B cell (primary cell): ENCODE data around the gene HOOK2. TPM values are rescaled to one million over a fixed set of nuclear protein-coding genes. Genes with fewer than 3 reads are reported as not detected.

ENCODE experiments used
- ATAC-seq: fragments of 200-7000 bp; cut with Tn5 transposase; one replicate; pipeline ENCODE4 v1.10.0; 2021; ENCODE audit warnings: low read depth, mild to moderate bottlenecking, moderate number of reproducible peaks, moderate library complexity
- CTCF ChIA-PET: fragments of 350-600 bp; sonication (Branson Sonifier 250); formaldehyde crosslinking; loops from one replicate; lab custom pipeline; 2021; ENCODE audit warnings: antibody characterized with exemption, inconsistent platforms; lab: Charles Lee
- POLR2A ChIA-PET: fragments of 350-600 bp; sonication (Branson Sonifier 250); formaldehyde crosslinking; loops from one replicate; lab custom pipeline; 2021; ENCODE audit warnings: antibody characterized with exemption; lab: Charles Lee
- DNase-seq: peaks from one replicate; pipeline ENCODE4 v3.0.0; 2013
- H2AFZ ChIP-seq: 2 replicates; pipeline ENCODE4 v1.6.1; 2012; ENCODE audit warnings: mild to moderate bottlenecking, low read depth, low read length; ENCODE audit not compliant: insufficient read depth, poor library complexity, severe bottlenecking
- H3K27ac ChIP-seq, 2 donors: 1 replicate in 1 of 2; 2 replicates in 1 of 2; pipeline ENCODE4 v1.5.1; 2012 to 2013; ENCODE audit warnings: low read length in 2 of 2, mild to moderate bottlenecking in 2 of 2, moderate library complexity in 1 of 2
- H3K27me3 ChIP-seq, 4 experiments: fragments of 200-600 bp in 1 of 4; sonication (generic) in 1 of 4; replicated peaks in 1 of 4; 1 replicate in 2 of 4; 2 replicates in 2 of 4; pipeline versions ENCODE4 v1.6.1 to v1.7.0; 2013 to 2016; ENCODE audit warnings: low read length in 3 of 4, mild to moderate bottlenecking in 2 of 4, mixed read lengths in 1 of 4, moderate library complexity in 1 of 4; ENCODE audit not compliant: insufficient read depth in 4 of 4, control insufficient read depth in 3 of 4; ENCODE audit errors: control extremely low read depth in 1 of 4
- H3K36me3 ChIP-seq, 2 experiments: replicated peaks in 1 of 2; 1 replicate in 1 of 2; 2 replicates in 1 of 2; pipeline versions ENCODE4 v1.6.1 to v1.7.1; 2013; ENCODE audit warnings: low read length in 1 of 2; ENCODE audit not compliant: insufficient read depth in 2 of 2, control insufficient read depth in 1 of 2; ENCODE audit errors: control extremely low read depth in 1 of 2, extremely low read depth in 1 of 2
- H3K4me1 ChIP-seq, 2 donors: fragments of 200-600 bp in 1 of 2; sonication (generic) in 1 of 2; 1 replicate in 1 of 2; 2 replicates in 1 of 2; pipeline versions ENCODE4 v1.5.1 to v1.6.1; 2013 to 2017; ENCODE audit warnings: low read length in 2 of 2; ENCODE audit not compliant: control insufficient read depth in 2 of 2, insufficient read depth in 2 of 2
- H3K4me2 ChIP-seq: replicated peaks from 2 replicates; pipeline ENCODE3; 2012; ENCODE audit warnings: mild to moderate bottlenecking, low read depth, low read length; ENCODE audit not compliant: poor library complexity, severe bottlenecking
- H3K4me3 ChIP-seq, 5 experiments: fragments of 200-600 bp in 1 of 5; sonication (generic) in 1 of 5; 1 replicate in 3 of 5; 2 replicates in 2 of 5; pipeline versions ENCODE4 v1.5.1 to v1.7.0; 2011 to 2016; ENCODE audit warnings: low read length in 4 of 5, mild to moderate bottlenecking in 4 of 5, low read depth in 2 of 5, control low read depth in 1 of 5, moderate library complexity in 1 of 5; ENCODE audit not compliant: insufficient read depth in 1 of 5; ENCODE audit errors: control extremely low read depth in 1 of 5, extremely low read depth in 1 of 5
- H3K79me2 ChIP-seq: fragments of 200-600 bp; sonication (generic); one replicate; pipeline ENCODE4 v1.6.0; 2016; ENCODE audit warnings: low read length; ENCODE audit not compliant: control insufficient read depth, insufficient read depth
- H3K9ac ChIP-seq: fragments of 200-600 bp; sonication (generic); 2 replicates; pipeline ENCODE4 v1.6.1; 2017; ENCODE audit warnings: mild to moderate bottlenecking, low read length, moderate library complexity
- H3K9me3 ChIP-seq, 3 donors: one replicate each; pipeline versions ENCODE4 v1.6.1 to v1.7.1; 2013; ENCODE audit warnings: low read length in 2 of 3; ENCODE audit not compliant: control insufficient read depth in 2 of 3, insufficient read depth in 1 of 3; ENCODE audit errors: control extremely low read depth in 1 of 3
- H4K20me1 ChIP-seq: 2 replicates; pipeline ENCODE4 v1.6.0; 2012; ENCODE audit warnings: mild to moderate bottlenecking, low read length; ENCODE audit not compliant: insufficient read depth, control insufficient read depth, poor library complexity, severe bottlenecking
- H3K27ac Mint-ChIP-seq: one replicate; pipeline ENCODE4 v1.8.0; 2021; ENCODE audit warnings: mixed read lengths
- H3K27me3 Mint-ChIP-seq: one replicate; pipeline ENCODE4 v1.8.0; 2021; ENCODE audit warnings: mixed read lengths
- H3K4me1 Mint-ChIP-seq: one replicate; pipeline ENCODE4 v1.8.0; 2021; ENCODE audit warnings: mixed read lengths
- H3K4me3 Mint-ChIP-seq: one replicate; pipeline ENCODE4 v1.8.0; 2021; ENCODE audit warnings: mixed read lengths
- H3K9me3 Mint-ChIP-seq: one replicate; pipeline ENCODE4 v1.8.0; 2022; ENCODE audit warnings: mixed read lengths; ENCODE audit not compliant: insufficient read depth
- EZH2 ChIP-seq: IDR thresholded peaks from 2 replicates; pipeline ENCODE4 v1.6.1; 2012; ENCODE audit warnings: borderline replicate concordance, low read depth, mild to moderate bottlenecking, moderate library complexity, low read length; ENCODE audit not compliant: insufficient read depth, poor library complexity, severe bottlenecking
- WGBS: methylation state at CpG from one replicate; pipeline ENCODE4 v1.1.5; 2013; ENCODE audit warnings: missing lambda C conversion rate; ENCODE audit not compliant: insufficient coverage; 5-methylcytosine and 5-hydroxymethylcytosine counted together
- intact Hi-C: fragments of 100-400 bp; cut with micrococcal nuclease; formaldehyde crosslinking; loops from one replicate; pipeline ENCODE4 v1.10.0; 2022
- polyA plus RNA-seq: library from polyadenylated mRNA; depleted of rRNA; stranded (reverse); fragments of >200 nt; gene quantifications from 2 replicates; pipeline ENCODE4 v1.2.3, GENCODE V29; 2012
- total RNA-seq, 2 donors: library from RNA; stranded (reverse); fragments of 120-200 nt in 1 of 2; gene quantifications; 1 replicate in 1 of 2; 2 replicates in 1 of 2; pipeline versions ENCODE4 v1.2.3 to v1.2.4, GENCODE V29; 2013 to 2022
- TF ChIP-seq, protein P1 (sequence below): fragments of 200-600 bp; IDR thresholded peaks from one replicate; pipeline ENCODE4 v1.8.0; 2022; ENCODE audit warnings: antibody characterized with exemption, mild to moderate bottlenecking

HOOK2 gene
- total and polyA plus RNA-seq, 2 donors (not counting 1 experiment from before 2014, with no cell fraction given), result 30.3 to 33.4 TPM

DNA sequence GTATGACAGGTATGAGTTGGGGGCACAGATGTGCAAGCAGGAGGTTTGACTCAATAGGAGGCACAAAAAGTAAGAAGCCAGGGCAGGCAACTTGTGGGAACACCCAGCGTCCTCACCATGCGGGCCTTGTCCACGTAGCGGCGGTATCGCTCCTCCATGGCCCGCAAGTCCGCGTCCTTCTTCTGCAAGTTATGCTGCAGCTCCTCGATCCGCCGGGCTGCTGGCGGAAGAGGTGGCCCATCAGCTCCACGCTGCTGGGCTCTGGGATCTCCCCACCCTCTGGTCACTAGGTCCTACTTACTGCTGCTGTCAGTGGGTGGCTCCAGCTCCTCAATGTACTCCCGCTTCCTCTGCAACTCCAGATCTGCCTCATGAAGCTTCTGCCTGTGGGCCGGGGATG, 10.7 kb downstream of the HOOK2 start:
- DNase-seq (no peak), ATAC-seq (no peak)
- Histone ChIP-seq H3K4me3 (no peak overlapping the region), H2AFZ (no peak overlapping the region), H3K9me3 (peaks cover 0 to 7% (median 0%) of the 10 kb centered on the region in 3 donors), H3K4me1 (peaks cover 6 to 8% of the 10 kb centered on the region in 2 donors), H3K27me3 (no peaks in the 10 kb centered on the region), H3K36me3 (peaks cover 0 to 5% of the 10 kb centered on the region in 2 experiments), H3K9ac (no peak overlapping the region), H3K27ac (no peak overlapping the region), H3K79me2 (no peaks in the 10 kb centered on the region), H4K20me1 (no peaks in the 10 kb centered on the region), H3K4me2 (no peak overlapping the region)
- intact Hi-C loops, result no loop called here
- 97% methylated on average over 16 of the region's 16 CpGs for WGBS
- H3K9me3 Mint-ChIP-seq, result no peaks in the 10 kb centered on the region
- peaks cover 11% of the 10 kb centered on the region for H3K4me1 Mint-ChIP-seq
- ChIA-PET CTCF (interaction anchor here (0.6 to 27.9 kb wide), 10 partner anchors 10 to 711 kb away, joined by 3 to 1147 read pairs (median 8); partner anchors contain the start of genes HOOK2, JUNB, PRDX2 and RNASEH2A), POLR2A (interaction anchor here (0.5 to 1.1 kb wide), 3 partner anchors 72 to 97 kb away, joined by 6 to 7 read pairs (median 6); no protein-coding TSS in a partner anchor)
- no peaks in the 10 kb centered on the region for H3K27me3 Mint-ChIP-seq
- no peak overlapping the region for H3K4me3 Mint-ChIP-seq
- TF ChIP-seq EZH2, result no peak
- TF ChIP-seq, protein P1, sequence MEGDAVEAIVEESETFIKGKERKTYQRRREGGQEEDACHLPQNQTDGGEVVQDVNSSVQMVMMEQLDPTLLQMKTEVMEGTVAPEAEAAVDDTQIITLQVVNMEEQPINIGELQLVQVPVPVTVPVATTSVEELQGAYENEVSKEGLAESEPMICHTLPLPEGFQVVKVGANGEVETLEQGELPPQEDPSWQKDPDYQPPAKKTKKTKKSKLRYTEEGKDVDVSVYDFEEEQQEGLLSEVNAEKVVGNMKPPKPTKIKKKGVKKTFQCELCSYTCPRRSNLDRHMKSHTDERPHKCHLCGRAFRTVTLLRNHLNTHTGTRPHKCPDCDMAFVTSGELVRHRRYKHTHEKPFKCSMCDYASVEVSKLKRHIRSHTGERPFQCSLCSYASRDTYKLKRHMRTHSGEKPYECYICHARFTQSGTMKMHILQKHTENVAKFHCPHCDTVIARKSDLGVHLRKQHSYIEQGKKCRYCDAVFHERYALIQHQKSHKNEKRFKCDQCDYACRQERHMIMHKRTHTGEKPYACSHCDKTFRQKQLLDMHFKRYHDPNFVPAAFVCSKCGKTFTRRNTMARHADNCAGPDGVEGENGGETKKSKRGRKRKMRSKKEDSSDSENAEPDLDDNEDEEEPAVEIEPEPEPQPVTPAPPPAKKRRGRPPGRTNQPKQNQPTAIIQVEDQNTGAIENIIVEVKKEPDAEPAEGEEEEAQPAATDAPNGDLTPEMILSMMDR, result no peak
- no peak overlapping the region for H3K27ac Mint-ChIP-seq

DNA sequence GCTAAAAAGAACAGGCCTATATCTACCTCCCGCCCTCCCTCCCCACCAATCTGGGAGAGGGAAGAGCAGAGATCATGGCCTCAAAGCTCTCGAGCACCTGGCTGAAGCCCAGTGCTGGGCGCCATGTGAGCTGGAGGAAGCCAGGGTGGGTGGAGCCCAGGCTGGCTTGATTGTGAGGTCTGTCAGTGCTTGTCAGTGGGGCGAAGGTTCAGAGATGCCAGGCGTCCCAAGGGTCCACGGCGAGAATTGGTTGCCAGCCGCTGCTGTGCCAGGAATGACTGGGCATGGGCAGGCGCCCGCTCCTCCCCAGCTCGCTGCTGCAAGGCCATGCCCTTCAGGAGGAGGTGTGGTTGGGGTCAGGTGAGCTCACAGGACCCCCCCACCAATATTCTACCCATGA, 12.3 kb downstream of the HOOK2 start:
- Mint-ChIP-seq H3K27ac (no peak overlapping the region), H3K27me3 (peaks cover 3% of the 10 kb centered on the region), H3K4me1 (peaks cover 10% of the 10 kb centered on the region), H3K9me3 (no peaks in the 10 kb centered on the region), H3K4me3 (no peak overlapping the region)
- CTCF ChIA-PET, result interaction anchor here (0.5 to 27.9 kb wide), 14 partner anchors 9 to 199 kb away, joined by 3 to 1147 read pairs (median 4); partner anchors contain the start of genes BEST2, DNASE2, HOOK2 and JUNB
- Histone ChIP-seq H3K27ac (no peak overlapping the region), H2AFZ (no peak overlapping the region), H3K9me3 (peaks cover 0 to 7% (median 0%) of the 10 kb centered on the region in 3 donors), H3K79me2 (no peaks in the 10 kb centered on the region), H3K36me3 (peaks cover 0 to 5% of the 10 kb centered on the region in 2 experiments), H3K4me1 (peaks cover 6 to 8% of the 10 kb centered on the region in 2 donors), H4K20me1 (no peaks in the 10 kb centered on the region), H3K9ac (no peak overlapping the region), H3K4me3 (no peak overlapping the region), H3K27me3 (no peaks in the 10 kb centered on the region), H3K4me2 (no peak overlapping the region)
- no peak for TF ChIP-seq EZH2
- WGBS, result 97% methylated on average over 5 of the region's 11 CpGs
- intact Hi-C loops, result no loop called here
- no peak for ATAC-seq
- DNase-seq, result no peak
- POLR2A ChIA-PET, result interaction anchor here (1.0 kb wide), 1 partner anchor 33 kb away, joined by 4 read pairs; no protein-coding TSS in a partner anchor
